Neutrophil (primary cell): ENCODE data around the gene ZNF786.
"Not testable (repeated sequence)": the region's sequence is repeated elsewhere in the genome, so short reads cannot be mapped to it uniquely, and the experiment has no call there.

ENCODE experiments used
- H3K27ac ChIP-seq: fragments of 200-600 bp; sonication (generic); 2 replicates; pipeline ENCODE4 v1.5.1; 2016; ENCODE audit warnings: mild to moderate bottlenecking, moderate library complexity
- H3K27me3 ChIP-seq: fragments of 200-600 bp; sonication (generic); 2 replicates; pipeline ENCODE4 v1.6.0; 2016; ENCODE audit warnings: mild to moderate bottlenecking
- H3K36me3 ChIP-seq: fragments of 200-600 bp; sonication (generic); 2 replicates; pipeline ENCODE4 v1.5.1; 2017
- H3K4me1 ChIP-seq, 2 experiments: fragments of 200-600 bp in 1 of 2; sonication (generic) in 1 of 2; 1 replicate in 1 of 2; 2 replicates in 1 of 2; pipeline versions ENCODE4 v1.5.1 to v1.6.1; 2013 to 2016; ENCODE audit warnings: low read depth in 1 of 2, low read length in 1 of 2, mild to moderate bottlenecking in 1 of 2, moderate library complexity in 1 of 2; ENCODE audit not compliant: control insufficient read depth in 1 of 2, insufficient read depth in 1 of 2
- H3K4me3 ChIP-seq, 2 experiments: fragments of 200-600 bp in 1 of 2; sonication (generic) in 1 of 2; 1 replicate in 1 of 2; 2 replicates in 1 of 2; pipeline ENCODE4 v1.5.1; 2013 to 2016; ENCODE audit warnings: low read depth in 1 of 2, low read length in 1 of 2, mild to moderate bottlenecking in 1 of 2, moderate library complexity in 1 of 2
- H3K9me3 ChIP-seq: fragments of 200-600 bp; sonication (generic); 2 replicates; pipeline ENCODE4 v1.5.1; 2016
- CTCF ChIP-seq: fragments of 200-600 bp; sonication (generic); IDR thresholded peaks from 2 replicates; pipeline ENCODE4 v1.5.1; 2016; ENCODE audit warnings: antibody characterized with exemption

ZNF786 gene

GRCh38 chr7:149067869-149068268 lies 22.6 kb downstream of the ZNF786 start:
- H3K27me3 ChIP-seq, result no peaks in the 10 kb centered on the region
- no peak overlapping the region for H3K4me3 ChIP-seq
- no peaks in the 10 kb centered on the region for H3K9me3 ChIP-seq
- H3K4me1 ChIP-seq, result peaks cover 11 to 33% of the 10 kb centered on the region in 2 experiments
- TF ChIP-seq CTCF, result no peak
- H3K27ac ChIP-seq, result no peak overlapping the region
- peaks cover 17% of the 10 kb centered on the region for H3K36me3 ChIP-seq

GRCh38 chr7:149063476-149063875 lies 27.0 kb downstream of the ZNF786 start:
- no peaks in the 10 kb centered on the region for H3K9me3 ChIP-seq
- H3K36me3 ChIP-seq, result no peaks in the 10 kb centered on the region
- no peak overlapping the region for H3K4me3 ChIP-seq
- no peak for TF ChIP-seq CTCF
- no peaks in the 10 kb centered on the region for H3K27me3 ChIP-seq
- peaks cover 9 to 11% of the 10 kb centered on the region in 2 experiments for H3K4me1 ChIP-seq
- H3K27ac ChIP-seq, result no peak overlapping the region

- H3K4me3 ChIP-seq, H3K27me3 ChIP-seq, H3K36me3 ChIP-seq, H3K9me3 ChIP-seq, H3K27ac ChIP-seq: not testable (repeated sequence)
- peaks cover 9 to 11% of the 10 kb centered on the region in 2 experiments for H3K4me1 ChIP-seq
These were observed 28.2 kb downstream of the ZNF786 start for GRCh38 chr7:149062217-149062899.

GRCh38 chr7:149060156-149060555 lies 30.4 kb downstream of the ZNF786 start:
- Histone ChIP-seq H3K4me1 (peaks cover 5 to 8% of the 10 kb centered on the region in 2 experiments), H3K4me3 (no peak overlapping the region), H3K36me3 (no peaks in the 10 kb centered on the region), H3K27ac (no peak overlapping the region), H3K27me3 (no peaks in the 10 kb centered on the region), H3K9me3 (no peaks in the 10 kb centered on the region)
- TF ChIP-seq CTCF, result no peak

GRCh38 chr7:149053885-149054284 lies 36.6 kb downstream of the ZNF786 start:
- H3K36me3 ChIP-seq, result no peaks in the 10 kb centered on the region
- no peak for TF ChIP-seq CTCF
- H3K9me3 ChIP-seq, result no peaks in the 10 kb centered on the region
- no peaks in the 10 kb centered on the region for H3K4me1 ChIP-seq
- H3K27me3 ChIP-seq, result no peaks in the 10 kb centered on the region
- H3K4me3 ChIP-seq, result no peak overlapping the region
- no peak overlapping the region for H3K27ac ChIP-seq

- Histone ChIP-seq H3K36me3 (no peaks in the 10 kb centered on the region), H3K27ac (no peak overlapping the region), H3K4me3 (no peak overlapping the region)
These were observed 37.1 kb downstream of the ZNF786 start for GRCh38 chr7:149053384-149053783.

More at GRCh38 chr7:149053384-149053783, 37.1 kb downstream of the ZNF786 start:
- Histone ChIP-seq H3K27me3 (no peaks in the 10 kb centered on the region), H3K9me3 (no peaks in the 10 kb centered on the region), H3K4me1 (no peaks in the 10 kb centered on the region)
- no peak for TF ChIP-seq CTCF
